Activated CD8-positive, alpha-beta memory T cell treated with anti-CD3 and anti-CD28 coated beads, Interleukin-2, amount 50 U/mL, for 4 hours (primary cell): Measurements from ENCODE around the gene CPNE4.

Experiments
- DNase-seq: peaks from one replicate; pipeline ENCODE4 v3.0.0-alpha.2; 2020

Gene CPNE4

DNA sequence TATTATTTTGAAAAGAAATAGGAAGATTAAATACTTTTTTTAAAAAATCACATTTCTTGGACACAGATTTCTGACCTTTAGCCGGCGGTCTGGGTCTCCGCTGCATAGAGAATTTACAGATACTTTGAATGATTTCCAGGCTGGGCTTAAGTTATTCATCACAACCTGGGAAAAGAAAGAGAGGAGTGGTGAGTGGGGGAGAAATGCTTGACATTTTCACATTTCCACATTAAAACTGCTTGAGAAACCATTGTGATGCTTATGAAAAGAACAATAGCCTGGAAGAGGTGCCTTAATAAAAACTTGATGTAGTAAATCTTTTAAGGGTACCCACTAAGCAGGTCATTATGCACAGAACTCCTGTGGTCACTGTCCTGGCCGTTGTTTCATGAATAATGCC is 365.2 kb downstream of the CPNE4 start:
- no peak for DNase-seq

DNA sequence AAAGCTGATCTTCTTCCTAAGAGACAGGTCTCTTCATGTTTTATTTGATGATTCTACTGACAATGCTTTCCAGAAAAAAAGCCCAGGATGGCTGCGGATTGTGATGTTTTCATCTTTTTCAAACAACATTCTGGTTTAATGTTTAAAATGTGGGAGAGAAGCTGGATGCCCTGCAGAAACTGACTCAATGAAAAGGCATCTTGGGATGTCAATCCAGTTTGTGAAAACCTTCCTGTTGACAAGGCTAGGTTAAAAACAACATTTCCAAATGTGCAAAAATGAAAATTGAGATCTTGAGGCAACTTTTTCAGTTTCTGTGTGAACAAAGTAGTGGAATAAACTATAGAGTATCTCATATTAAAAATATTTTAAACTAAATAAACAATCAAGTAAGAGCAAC is 376.0 kb downstream of the CPNE4 start:
- no peak for DNase-seq

DNA sequence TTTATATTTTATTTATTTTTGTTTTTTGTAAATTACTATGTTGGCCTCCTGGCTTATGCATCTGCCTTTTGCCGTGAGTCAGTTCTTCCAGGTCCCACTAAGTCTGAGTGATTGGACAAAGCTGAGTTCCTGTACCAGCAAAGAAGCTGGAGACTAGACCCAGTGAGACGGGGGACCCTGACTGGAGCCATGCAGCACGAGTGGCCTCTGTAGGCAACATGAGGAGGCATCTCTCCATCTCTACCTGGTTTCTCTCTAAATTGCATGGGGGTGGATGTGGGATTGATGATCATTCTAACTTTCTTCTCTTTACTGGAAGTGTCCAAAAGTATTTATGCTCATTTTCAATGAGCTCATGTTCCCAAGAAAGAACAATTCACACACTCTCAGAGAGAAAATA is 376.7 kb downstream of the CPNE4 start:
- no peak for DNase-seq

DNA sequence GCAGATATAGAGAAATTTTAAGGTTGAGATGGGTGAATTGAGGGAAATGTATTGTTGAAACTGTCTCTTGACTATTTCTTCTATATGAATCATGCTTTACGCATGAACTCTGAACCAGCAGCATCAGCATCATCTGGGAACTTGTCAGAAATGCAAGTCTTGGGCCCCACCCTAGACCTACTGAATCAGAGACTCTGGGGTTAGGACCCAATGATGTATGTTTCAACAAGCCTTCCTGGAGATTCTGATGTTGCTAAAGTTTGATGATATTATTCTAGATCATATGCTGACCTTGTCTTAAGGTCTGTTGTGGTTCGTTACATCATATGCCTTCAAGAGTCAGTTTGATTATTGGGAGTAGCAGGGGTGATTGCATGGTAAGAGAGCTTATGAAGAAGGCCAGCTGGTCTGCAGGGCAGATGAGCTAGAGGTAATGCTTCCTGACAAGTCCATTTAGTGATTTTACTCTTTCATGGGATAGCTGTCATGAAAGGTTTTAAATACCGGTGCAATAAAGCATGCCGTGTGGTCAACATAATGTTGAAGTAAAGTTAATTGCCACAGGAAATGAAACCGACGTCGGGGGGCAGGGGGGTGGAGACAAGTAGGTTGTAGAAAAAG is 379.6 kb downstream of the CPNE4 start:
- no peak for DNase-seq

DNA sequence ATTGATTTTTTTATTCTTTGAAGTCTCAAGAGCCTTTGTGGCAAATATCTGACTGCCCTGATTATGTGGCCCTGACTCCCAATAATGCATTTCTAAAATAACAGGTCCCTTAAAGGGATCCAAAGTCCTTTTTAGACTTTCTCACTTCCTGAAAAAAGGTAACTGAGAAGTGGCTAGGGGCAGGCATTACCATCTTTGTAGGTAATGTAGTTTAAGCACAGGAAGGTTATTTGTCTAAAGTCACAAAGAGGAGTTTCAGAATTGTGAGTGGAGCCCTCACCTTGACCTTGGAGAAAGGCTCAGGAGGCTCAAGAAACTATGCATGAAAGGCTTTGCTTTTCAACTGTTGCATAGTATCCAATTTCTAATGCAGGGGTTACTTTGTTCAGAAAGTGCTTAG is 389.2 kb downstream of the CPNE4 start:
- DNase-seq, result no peak

DNA sequence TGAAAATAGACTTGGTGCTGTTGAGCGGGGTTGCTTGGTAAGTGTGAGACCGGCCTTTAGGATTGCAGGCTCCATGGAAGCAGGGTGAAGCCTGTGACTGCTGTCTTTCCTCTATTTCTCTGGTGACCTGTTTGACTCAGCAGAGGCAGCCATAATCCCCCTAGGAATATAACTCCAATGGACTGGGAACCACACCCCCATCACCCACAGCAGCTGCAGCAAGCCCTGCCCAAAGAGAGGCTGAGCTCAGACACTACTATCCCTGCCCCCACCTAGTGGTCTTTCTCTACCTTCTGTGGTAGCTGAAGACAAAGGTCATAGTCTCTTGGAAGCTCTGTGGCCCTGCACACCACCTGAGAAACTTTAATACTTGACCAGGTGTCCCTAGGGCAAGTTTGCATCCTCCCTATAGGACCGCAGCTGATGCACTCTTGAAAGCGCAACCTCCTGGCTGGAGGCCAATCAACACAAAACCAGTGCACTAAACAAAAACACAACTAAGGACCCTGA is 398.5 kb downstream of the CPNE4 start:
- DNase-seq, result no peak

DNA sequence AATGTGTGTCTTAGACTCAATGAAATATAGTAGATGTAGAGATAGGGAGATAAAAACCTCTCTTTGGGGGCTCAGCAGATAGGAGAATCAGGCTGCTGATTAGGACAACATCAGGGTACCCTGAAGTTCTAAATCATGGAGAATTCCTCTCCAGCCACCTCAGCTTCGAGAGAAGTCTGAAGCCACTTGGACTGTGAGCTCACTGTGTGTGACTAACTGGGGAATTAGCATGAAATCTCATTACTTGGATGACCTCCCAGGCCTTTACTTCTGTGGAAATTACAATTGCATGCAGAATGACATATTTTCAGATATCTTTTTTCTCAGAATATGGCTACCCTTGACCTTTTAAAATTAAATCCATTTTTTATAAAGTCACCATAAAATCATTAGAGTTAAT is 404.0 kb downstream of the CPNE4 start:
- no peak for DNase-seq

DNA sequence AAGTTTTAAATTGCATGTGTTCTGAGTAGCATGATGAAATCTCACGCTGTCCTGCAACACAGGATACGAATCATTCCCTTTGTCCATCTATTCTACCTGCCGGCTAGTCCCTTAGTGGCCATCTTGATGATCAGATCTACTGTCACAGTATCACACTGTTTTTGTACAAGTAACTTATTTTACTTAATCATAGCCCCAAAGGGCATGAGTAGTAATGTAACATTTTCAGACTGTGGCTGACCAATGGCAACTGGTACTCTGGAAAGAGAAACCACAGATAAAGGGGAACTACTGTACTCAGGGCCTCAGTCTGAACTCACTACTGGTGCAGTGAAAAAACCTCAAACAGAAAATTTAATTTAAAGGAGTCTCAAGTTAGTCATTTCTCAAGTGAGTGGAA is 404.7 kb downstream of the CPNE4 start:
- DNase-seq, result no peak

DNA sequence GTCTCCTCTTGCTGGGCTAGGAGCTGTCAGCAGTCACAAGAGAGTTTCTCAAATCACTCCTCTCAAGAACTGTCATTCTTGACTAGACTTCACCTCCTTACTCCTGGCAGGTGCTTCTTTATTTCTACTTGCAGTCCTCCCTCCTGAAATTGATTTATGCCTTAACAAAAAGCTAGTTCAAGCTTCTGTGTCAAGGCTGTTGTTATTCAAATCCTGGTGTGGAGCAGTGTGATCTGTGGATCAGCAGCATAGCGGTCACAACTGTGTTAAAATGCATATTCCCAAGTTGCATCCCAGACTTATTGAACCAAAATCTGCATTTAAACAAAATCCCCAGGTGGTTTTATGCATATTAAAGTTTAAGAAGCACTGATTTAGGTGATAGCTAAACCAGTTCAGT is 411.4 kb downstream of the CPNE4 start:
- no peak for DNase-seq

DNA sequence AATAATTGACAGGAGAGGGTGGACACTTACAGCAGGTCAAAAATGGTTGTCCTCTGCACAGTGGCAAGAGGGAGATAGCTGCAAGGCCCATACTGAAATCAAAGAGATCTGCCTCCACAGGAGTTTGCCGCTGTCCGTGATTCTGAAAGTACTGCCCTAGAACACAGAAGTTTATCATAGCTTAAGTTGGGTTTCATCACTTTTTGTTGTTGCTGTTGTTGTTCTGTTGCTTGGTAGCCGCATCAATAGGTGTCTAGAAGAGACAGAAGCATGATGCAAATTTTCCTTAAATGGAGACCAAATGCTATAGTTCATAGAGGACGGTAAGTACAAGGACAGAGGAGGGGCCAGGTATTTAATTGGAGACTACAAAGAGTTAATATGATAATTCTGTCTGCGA is 412.1 kb downstream of the CPNE4 start:
- DNase-seq, result no peak

DNA sequence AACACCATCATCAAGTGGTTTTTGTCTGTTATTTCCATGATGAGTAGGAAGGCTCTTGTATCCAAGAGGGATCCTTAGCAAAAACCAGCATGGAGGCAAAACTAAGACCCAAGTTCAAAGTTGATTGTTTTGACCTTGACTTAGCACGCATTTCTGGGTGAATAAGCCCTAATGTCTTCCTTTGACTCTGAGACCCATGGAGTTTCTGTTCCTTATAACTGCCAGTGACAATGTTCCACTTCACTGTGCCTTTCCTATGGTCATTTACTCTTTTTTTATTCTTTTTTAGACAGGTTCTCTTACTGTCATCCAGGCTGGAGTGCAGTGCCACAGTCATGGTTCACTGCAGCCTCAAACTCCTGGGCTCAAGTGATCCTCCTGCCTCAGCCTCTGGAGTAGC is 413.8 kb downstream of the CPNE4 start:
- no peak for DNase-seq

DNA sequence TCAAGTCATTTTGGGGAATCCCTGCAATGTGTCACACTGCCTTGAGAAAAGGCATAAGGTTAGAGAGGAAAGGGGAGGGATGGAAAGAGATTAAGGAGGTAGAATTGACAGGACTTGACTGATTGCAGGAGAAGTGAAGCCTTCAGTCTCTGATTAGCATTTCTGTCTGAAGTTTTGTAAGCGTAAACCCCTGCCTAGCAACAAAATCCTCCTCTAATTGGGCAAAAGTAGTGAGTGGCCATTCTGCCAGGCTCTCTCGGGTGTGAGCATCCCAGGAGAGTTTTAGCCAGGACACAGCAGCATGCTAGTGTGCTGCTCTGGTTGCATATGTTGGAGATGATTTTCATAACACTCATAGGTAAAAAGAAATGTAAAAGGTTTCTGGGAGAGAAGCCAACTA is 415.0 kb downstream of the CPNE4 start:
- no peak for DNase-seq

DNA sequence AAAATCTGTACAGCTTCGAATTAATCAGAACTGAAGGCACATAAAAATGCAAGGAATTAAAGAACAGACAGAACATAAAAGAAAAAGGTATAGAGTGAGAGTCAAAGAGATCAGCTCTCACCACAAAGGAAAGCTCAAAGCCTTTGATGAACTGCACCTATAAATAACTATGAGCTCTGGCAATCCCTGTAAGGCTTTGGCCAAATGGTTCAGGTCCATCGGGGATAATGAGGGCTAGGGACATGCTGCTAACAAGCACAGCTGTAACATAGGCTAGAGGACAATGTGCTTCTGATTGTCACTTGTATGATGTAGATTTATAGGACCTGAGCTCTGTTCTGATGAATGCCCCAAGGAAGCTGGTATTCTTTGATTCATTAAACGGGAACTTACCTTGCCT is 418.1 kb downstream of the CPNE4 start:
- DNase-seq, result no peak

DNA sequence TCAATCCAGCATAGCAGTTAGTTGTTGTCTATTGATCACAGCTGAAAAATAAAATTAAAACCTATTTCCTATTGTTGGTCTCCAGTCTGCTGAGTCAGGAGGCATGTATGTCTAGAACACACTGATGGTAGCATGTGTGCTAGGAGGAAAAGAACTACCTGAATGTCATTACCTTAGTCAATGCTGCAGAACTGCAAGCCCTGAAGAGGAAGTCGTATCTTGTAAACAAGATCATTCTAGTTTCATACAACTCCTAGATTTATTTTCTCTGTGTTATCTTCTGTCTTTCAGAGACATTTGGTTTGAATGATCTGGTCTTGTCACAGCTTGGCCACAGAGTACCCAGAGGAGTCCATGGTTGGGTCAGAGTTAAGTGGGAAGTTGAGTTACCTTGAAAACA is 422.1 kb downstream of the CPNE4 start:
- DNase-seq, result no peak

DNA sequence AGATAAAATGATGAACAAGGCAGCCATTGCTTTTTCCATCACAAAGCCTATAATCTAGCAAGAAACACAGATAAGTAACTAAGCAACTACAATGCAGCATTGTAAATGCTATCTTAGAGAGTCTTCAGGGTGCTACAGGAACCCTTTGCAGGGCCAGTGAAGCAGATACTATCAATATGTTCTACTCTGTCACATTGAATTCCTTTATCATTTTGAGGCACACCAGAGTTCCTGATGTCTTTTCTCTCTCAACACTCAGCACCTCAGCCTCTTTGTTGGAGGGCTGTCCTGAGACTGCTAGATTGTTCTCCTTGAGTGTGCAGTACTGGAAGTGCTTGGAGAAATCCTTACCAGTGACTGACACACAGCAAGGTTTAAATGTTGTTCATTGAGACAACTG is 424.6 kb downstream of the CPNE4 start:
- no peak for DNase-seq

DNA sequence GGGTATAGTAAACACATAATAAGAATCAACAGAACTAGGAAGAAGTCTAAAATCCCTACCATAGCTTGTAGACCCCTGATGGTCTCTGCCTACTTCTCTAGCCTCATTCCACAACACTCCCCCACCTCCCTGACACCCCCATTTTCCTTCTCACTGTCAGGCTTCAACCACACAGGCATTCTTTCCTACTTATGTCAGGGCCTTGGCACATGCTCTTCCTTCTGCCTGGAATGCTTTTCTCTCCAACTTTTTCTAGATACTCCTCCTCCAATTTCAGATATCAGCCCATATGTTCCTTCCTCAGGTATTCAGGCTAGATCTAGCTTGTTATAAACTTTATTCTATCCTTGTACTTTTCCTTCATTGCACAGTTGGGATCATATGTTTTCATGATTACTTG is 426.1 kb downstream of the CPNE4 start:
- no peak for DNase-seq

DNA sequence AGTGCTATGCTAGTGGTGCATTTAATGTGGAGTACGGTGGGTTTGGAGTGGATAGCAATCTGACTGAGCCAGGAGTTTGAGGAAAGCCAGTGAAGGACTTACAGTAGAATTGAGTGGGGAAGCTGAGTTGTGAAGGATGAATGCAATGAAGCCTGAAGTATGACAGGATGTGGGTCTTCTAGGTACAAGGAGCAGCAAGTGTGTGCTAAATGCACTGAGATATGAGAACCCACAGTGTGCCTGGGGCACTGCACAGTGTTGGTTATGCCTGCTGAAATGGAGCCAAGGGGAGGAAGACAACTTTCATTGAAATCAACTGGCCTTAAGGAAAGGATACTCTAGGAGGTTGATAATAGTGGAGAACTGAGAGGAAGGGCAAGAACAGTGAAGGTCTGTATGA is 426.5 kb downstream of the CPNE4 start:
- no peak for DNase-seq

DNA sequence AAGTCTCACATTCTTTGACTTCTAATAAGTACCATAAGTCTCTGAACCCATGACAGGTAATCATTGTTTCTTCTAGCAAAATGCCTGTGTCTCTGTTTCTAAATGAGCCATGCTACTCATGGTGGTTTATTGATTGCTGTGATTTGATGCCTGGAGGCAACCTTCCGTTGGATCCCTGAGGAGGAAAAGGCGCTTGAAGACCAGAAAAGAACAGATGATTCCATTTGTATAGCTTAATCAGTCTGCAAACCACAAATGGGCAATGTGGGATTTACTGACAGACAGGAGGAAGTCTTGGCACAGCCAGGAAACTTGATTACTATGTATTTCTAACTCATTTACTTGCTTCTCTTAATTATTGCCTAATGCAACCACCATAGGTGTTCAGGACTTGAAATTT is 428.9 kb downstream of the CPNE4 start:
- DNase-seq, result no peak

DNA sequence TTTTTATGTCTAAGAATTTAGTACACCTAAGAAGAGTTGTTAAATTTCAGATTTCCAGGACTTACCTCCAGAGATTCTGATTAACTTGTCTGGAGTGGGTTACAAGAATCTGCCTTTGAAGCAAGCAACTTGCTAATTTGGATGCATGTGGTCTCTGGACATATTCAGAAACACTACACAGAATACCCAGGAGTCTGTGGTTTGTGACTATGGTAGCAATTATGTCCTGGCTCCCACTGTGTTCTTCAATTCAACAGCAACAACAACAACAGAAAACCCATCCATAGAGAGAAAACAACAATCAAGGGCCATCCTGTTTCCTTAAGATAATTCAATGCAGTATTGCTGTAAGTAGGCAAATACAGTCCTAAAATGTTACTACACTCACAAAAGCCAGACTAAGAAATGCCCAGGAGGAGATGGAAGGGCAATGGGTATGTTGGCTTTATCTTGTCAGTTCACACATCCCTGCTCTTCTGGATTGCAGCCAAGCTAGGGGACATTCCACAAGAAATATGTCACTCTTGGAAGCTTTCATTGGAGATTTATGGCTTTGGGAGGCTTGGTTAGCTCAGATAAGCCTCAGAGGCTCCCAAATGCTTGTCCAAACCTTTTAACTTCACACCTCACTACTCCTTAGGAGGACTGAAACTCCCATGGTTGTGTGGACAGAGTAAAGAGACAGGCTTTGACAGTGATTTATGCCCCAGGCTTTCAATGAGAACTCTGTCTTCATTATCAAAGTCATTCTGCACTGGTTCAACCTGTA is 432.6 kb downstream of the CPNE4 start:
- DNase-seq, result no peak

DNA sequence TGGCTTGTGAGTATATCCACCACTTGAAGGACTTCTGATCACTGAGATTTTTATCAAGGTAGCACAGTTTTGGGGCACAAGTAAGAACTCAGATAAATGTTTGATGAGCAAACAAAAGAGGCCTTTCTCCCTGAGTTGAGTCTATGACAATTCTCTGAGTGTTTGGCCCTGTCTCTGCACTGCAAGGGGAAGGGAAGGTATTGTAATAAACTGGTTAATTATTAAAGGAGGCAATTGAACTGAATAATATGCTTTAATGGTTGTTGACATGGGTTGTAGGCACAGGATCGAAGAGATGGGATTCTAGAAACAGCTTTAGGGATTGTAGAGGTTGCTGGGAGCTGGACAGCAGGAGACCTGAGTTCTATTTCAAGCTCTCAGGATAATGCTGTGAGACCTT is 437.0 kb downstream of the CPNE4 start:
- DNase-seq, result no peak

DNA sequence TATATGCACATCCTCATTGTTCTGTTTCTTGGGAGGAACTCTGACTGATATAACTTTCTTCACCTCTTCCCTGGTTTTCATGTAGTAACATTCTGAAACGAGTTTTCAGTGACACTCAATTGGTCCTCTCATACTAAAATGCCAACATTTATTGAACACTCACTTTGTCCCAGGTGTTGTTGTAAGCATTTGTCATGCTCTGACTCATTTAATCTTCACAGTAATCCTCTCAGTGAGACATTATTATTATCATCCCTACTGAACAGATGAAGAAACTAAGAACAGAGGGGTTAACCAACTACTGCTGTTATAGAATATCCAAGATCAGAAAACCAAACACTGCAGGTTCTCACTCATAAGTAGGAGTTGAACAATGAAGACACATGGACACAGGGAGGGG is 437.9 kb downstream of the CPNE4 start:
- DNase-seq, result no peak

DNA sequence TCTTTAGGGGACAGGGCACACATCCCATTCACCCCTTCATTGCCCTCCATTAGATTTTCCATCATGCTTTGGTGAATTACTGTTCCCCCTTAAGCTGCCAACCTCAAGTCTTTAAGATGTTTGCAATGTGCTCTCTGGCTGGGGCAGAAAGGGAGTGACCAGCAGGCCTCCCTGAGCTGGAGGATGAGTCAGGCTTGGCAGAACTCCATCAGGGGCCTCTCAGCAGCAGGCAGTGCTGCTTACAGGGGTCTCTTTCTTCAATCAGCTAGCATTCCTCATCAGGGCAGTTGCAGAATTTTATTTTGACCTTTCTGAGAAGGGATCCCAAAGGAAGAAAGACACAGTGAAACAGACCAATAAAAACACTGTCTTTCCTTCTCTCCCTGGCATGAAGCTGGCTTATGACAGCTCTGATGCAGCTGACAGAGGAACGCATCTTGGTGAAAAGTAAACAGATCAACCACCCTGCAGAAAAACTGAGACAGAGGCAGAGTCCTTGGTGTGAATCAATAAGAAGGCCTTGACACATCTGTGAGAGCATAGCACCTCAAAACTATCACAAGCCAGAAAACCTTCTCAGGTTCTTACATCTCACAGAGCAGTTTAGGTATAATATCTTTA is 443.3 kb downstream of the CPNE4 start:
- DNase-seq, result no peak

DNA sequence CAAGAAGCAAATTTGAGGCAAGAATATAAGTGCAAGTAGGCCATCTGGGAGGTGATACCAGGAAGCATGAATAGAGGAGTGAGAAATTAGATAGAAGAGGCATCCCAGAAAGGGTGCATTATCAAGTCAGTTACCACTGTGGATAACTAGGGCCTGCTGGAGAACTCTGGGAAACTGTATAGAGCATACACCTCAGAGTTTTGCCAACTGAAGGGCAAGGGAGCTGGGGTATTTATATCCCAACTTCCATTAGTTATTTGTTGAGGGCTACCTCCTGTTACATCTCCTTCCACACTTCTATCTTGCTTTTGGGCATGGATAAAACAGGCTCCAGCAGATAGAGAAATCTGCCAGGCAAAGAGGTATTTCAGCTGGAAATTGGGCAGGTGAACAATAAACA is 448.5 kb downstream of the CPNE4 start:
- no peak for DNase-seq

DNA sequence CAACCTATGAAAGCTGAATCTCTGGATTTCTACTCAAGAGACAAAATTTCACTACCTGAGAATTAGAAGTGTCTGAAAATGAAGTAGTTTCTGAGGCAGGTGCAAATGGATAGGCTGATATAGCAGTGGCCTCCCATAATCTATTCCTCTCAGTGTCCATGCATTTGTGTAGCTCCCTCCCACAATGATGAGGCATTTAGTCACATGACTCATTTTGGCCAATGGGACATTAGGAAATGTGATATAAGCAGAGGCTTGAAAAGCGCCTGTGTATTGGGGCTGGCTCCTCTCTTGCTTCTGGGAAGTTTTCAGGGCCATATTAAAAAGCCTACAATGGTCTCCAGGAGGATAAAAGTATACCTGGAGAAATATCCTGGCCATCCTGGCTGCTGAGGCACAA is 452.4 kb downstream of the CPNE4 start:
- DNase-seq, result no peak
